Measurements from ENCODE around the gene TBC1D22A.

Gene TBC1D22A

DNA sequence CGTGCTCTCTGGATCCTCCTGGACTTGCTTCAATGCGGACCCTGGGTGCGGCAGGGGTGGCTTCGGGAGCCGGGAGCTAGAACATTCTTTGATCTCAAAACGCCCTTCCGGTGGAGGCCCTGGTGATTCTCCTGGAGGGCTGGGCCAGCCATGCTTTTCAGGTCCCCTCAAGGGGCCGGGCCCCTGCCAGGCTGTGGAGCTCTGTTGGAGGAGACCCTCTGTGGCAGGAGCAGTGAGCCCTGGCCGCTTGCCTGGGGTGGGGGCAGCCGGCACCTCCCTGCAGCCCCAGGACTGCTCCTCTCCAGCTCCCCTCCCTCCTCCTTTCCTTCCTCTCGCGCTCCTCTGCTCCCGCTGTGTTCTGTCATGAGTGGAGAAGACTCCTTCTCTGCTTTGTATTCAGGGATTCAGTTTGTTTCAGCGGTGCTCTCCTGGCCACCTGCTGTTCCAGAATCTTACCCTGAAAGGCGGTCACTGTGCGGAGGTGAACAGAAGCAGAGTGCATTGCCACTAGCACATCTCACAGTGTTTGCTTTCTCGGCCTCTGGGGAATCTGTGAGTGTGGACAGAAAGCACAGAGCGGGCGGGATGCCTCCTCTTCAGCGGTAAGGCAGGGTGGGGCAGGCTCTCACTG is 289.1 kb downstream of the TBC1D22A start:
- DNase-seq, result peak; percentile 51

GRCh38 chr22:47052236-47053012 is 290.0 kb downstream of the TBC1D22A start:
- no peak for DNase-seq

DNA sequence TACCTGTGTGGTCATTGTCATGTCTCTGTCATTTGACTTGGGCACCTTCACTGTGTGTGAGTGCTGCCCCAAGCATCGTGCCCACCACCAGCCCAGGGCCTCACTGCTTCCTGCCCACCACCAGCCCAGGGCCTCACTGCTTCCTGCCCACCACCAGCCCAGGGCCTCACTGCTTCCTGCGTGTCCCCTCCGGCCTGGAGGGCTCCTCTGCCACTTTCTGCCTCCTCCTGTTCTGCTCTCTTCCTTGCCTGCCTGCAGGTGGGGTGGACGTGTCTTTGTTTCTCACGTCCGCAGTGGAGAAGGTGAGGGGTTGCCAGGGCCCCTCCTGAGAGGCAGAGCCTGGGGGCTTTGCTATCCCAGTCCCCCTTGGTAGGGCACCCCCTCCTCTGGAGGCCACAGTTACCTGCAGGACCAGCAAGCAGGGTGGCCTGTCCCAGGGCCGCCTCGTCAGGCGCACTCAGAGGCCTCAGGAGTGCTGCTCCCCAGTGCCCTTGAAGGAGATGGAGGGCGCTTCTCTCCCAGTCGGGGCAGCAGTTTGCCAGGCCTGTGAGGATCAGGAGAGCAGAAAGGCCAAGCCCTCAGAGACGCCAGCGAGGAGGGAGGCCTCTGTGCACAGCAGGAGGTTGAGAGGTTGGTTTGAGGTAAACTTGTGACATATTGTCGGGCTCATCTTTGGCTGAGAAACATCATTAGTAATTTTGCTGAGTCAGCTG is 290.7 kb downstream of the TBC1D22A start:
- DNase-seq, result no peak

- DNase-seq, result peak; percentile 54
Observed at GRCh38 chr22:47053726-47054141, 291.3 kb downstream of the TBC1D22A start.

DNA sequence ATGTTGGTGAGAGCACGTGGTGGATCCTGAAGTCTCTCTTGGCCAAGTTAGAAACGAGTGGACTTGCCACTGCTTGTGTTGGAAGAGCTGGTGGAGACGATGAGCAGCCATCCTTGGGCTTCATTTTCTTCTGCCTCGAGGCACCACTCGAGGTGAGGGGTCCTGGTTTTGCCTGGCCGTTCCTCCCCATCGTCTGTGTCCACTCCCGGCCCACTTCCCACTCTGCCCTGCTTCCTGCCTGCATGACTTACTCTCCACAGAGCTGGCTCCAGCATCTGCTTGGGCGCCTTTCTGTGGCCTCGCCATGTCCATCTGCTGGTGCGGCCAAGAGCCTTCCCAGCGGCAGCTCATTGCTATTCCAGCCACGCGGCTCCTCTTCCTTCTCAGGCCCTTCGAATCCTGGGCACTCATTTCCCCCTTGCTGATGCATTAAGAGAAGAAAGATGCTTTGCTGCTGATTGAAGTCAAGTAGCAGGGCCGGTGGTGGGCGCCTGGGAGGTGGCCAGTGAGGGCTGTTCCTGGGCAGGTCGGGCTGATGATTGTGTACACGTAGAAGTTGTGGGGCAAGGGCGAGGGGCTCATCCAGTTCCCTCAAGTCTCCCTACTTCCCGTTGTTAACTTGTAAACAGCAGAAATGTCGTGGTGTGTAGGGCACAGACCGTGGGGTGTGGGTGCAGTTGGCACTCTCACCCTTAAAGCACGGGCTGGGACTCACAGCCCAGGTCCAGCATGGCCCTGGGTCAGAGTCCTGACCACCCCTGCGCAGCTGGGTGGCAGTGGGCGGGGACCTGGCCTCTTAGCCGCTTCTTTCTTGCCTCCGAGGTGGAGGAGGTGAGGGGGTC is 292.0 kb downstream of the TBC1D22A start:
- no peak for DNase-seq

DNA sequence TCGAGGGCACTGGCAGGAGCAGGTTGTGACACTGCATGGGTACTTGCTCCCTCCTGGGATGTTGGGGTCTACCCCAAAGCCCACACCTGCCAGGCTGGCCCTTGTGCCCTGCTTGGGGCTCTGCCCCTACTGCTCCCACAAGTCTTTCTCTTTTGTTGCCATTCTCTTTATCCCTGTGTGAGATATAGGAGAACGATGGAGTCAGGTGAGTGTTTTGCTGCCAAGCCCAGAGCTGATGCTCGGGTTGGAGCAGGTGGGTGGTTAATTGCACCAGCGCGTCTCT is 292.6 kb downstream of the TBC1D22A start:
- no peak for DNase-seq

DNA sequence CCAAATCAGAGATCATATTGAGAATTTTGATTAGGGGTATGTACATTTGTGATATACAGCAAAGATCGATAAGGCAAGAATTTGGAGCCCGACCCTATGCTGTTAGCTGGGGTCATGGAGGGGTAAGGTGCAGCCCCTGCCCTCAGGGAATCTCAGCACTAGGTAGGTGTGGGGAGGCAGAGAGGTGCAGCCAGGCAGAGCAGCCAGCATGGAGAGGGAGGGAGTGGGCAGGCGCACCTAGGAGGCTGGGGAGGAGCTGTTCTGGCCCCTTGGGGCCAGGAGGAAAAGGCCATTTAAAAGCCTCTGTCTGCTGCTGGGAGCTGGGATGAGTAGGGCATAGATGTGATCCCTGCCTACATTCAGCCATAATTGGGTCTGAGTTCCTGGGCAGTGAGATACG is 293.0 kb downstream of the TBC1D22A start:
- no peak for DNase-seq

- DNase-seq, result no peak
Observed at GRCh38 chr22:47055921-47056320, 293.5 kb downstream of the TBC1D22A start.

DNA sequence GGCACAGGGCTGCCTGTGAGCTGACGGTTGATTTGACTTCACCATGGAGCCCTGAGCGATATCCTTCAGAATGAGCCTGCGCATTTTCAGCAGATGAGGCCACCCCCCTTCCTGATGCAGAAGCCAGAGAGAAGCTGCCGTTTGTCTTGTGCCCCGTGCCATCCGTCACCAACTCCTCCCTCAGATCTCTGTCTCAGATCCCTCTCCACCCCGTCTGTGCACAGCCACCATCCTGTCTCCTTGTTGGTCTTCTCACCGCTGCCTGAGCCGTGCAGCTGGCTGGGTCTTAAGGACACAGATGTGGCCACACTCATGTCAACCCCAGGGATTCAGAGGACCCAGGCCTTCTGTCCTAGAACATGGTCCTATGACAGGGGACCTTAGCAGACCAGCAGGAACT is 293.9 kb downstream of the TBC1D22A start:
- DNase-seq, result no peak

DNA sequence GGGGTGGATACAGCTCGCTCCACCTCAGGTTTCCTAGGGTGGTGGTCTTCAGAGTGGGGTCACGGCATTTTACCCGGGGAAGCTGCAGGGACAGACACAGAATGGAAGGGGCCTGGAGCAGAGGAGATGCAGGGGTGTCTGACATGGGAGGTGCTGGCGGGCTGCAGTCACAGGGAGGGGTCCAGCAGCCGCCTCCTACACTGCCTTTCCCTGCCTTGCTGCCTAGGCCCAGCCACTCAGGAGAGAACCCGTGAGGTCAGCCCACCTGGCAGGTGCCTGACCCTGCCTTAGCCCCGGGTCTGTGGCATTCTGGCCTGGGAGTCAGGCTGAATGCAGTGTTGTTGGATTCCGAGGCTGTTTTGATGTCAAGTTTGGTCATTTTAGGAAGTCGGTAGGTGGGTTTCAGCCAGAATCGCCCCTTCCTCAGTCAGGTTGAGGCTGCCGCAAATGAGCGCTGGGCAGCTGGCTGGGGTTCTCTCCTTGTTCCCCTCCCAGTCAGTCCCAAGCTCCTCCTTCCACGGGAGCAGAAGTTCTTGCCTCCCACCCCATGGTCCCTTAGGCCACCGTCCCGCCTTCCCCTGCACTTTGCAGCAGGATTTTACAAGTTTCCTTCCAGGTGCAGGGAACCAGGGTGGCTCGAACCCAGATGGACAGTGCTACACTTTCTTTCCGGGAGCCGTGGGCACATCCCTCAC is 294.5 kb downstream of the TBC1D22A start:
- DNase-seq, result no peak

DNA sequence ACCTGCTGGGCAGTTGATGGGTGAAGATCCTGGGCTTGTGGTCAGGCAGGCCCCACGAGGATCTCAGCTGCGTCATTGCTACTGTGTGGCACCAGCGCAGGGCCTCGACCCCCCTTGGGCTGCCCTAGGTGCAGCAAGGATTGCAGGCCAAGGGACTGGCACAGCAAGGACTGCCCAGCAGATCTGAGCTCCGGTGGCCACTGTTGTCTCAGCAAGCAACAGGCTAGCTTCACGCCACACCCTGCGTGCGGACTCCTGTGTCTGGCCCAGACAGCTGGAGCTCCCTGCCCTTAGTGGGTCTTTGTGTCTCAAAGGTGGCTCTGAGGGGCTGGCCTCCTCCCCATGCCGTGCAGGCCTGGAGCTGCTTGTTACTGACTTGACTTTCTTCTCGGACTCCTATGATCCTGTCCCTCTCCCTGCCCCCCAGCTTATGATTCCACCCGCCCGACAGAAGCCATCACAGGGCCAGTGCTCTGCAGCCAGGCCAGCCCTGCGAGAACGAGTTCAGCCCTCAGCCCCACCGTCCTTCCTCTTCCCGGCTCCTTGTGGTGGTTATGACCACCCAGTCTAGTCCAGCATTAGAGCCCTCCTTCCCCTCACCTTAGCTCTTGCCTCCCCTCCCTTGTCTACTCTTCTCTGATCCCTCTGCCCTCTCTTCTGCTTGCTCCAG is 295.6 kb downstream of the TBC1D22A start:
- DNase-seq, result no peak

DNA sequence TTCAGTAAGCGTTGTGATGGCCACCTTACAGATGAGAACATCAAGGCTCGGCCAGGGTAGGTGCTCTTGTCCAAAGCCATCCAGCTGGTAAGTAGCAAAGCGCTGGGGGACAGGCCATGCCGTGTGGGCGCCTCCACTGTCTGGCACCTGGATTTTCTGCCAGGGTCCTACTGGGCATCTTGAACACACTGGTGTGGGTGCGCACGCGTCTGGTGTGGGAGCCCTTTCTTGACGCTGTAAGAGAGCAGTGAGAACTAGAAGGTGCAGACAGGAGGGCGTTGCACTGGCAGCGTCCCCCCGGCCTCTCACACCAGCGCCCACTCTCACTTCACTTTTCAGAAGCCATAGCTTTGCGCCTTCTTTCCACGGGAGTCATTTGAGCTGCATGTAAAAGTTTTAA is 296.6 kb downstream of the TBC1D22A start:
- no peak for DNase-seq

DNA sequence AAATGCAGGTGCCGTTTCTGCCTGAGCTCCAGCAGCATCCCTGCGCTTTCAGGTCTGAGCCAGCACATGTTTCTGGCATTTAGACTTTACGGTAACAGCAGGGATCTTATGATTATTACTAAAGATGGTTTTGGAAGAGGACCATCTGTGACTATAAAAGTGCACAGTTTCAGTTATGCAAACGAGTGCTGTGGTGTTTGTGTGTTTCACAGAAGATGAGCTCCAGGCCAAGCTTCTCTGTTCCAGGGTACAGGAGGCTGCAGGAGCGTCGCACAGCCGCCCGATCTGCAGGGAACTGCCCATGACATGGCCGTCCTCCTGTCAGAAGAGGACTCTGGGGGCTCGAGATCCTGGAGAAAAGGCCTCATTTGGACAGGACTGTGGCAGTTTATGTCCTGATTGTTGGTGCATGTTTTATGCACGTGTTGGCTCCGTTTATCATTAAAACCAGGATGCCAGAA is 297.3 kb downstream of the TBC1D22A start:
- DNase-seq, result no peak

DNA sequence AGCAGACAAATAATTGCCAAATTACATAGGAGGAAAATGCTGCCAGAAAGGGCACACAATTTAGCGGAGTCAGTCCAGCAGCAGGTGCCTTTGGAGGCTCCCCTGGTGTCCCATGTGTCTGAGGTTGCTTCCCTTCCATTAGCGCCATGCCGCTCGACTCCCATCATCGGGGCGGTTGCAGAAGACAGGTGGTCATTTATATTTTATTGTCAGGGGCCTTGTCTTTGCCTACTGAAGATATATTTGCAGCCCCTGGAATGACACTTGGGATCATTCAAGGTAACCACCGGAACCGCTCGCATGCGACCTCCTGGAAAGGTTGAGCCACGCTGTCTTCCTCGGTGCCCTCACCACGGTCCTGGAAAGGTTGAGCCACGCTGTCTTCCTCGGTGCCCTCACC is 298.3 kb downstream of the TBC1D22A start:
- DNase-seq, result no peak

DNA sequence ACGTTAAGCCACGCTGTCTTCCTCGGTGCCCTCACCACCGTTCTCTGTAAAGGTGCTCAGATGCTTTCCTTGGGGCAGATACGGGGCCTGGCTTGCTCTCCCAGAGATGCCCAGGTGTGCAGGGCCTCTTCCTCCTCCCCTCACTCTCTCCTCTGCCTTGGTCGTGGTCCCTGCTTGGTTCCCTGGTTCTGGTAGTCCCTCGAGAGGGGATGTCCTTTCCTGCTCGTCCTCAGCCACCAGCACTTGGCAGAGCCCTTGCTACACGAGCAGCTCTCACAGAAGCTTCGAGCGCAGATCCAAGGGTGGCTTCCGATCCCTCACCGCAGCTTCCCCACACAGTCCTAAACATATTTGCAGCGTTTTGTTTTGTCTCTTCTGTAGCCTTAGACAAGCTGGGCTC is 298.8 kb downstream of the TBC1D22A start:
- no peak for DNase-seq

GRCh38 chr22:47062126-47062525 is 299.7 kb downstream of the TBC1D22A start:
- no peak for DNase-seq

- DNase-seq, result no peak
Observed at GRCh38 chr22:47063071-47063509, 300.6 kb downstream of the TBC1D22A start.

DNA sequence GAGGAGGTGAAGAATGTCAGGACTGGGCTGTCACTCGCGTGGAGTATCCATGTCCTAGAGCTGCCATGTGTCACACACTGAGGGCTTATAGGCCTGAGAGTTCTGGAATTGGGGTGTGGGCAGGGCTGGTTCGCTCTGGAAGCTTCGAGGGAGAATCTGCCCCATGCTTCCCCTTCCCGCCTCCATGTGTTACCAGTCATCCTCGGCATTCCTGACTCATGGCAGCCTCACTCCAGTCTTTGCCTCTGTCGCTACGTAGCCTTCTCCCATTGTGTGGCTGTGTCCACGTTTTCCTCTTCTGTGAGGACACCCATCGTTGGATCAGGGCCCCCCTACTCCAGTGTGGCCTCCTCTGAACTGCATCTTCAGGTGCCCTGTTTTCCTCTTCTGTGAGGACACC is 301.2 kb downstream of the TBC1D22A start:
- DNase-seq, result no peak

DNA sequence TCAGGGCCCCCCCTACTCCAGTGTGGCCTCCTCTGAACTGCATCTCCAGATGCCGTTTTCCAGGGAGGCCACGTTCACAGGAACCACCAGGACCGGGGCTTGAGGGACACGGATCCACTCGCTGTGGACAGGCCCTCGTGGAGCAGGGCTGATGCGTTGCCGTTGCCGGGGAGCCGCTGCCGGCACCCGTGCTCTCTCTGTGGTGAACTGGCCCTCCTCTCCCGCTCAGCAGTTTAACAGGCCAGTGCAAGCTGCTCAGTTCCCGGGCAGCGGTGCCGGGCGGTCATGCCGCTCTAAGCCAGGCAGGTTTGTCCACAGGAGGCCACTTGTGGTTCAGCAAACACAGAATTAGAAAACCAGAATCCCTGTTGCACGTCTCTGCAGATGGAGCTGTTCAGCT is 301.6 kb downstream of the TBC1D22A start:
- no peak for DNase-seq

GRCh38 chr22:47064416-47064815 is 302.0 kb downstream of the TBC1D22A start:
- no peak for DNase-seq

DNA sequence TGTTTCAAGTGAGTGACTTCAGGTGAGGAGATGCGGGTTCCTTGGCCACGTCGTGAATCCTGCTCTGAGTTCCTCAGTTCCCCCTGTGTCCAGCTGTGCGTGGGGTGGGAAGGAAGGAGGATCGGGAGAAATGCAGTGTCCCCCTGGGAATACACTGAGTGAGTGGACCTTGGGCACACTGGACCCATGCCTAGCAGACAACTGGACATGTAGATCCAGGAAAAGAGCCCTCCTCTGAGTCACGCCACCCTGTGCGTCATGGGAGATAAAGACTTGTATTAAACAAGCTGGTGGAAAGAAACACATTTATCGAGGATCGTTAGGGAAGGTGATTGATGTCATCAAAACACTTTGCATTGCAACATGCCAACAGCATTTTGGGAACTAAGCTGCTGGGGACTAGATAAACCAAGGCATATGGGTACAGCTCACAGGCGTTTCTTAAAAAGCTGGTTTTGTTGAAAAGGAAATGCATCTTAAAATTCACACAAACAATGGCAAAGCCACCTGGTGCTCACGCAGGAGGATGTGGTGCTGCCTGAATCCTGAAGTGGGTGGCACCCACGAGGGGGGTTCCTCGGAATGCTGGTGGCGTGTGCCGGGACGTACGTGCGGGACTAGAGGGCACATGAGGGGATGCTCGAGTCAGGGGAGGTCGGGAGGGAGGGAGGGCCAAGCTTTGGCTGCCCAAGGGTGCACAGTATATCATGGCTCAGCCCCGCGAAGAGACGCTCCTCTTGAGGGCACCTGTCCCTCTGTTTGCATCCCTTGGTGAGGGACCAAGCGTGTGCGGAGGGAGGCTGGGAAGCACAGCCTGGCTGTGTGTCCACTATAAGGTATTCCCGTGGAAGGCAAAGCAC is 303.5 kb downstream of the TBC1D22A start:
- no peak for DNase-seq

Data from eye (tissue), 1 donor.